BJ (cell line): Measurements from ENCODE around the gene AVP. TPM values are rescaled to one million over a fixed set of nuclear protein-coding genes. Genes with fewer than 3 reads are reported as not detected.
A peak's percentile ranks its signal among the peaks of the same experiment; 100 is the strongest.

Experiments
- CTCF ChIA-PET: fragments of 350-600 bp; formaldehyde crosslinking; extraction: SDS; loops from one replicate; lab custom pipeline; 2021; ENCODE audit warnings: antibody characterized with exemption, inconsistent platforms; lab: Yijun Ruan, JAX
- POLR2A ChIA-PET: fragments of 300-600 bp; sonication (Branson Sonifier 250); formaldehyde crosslinking; extraction: SDS; loops from one replicate; lab custom pipeline; 2021; ENCODE audit warnings: antibody characterized with exemption; lab: Charles Lee
- DNase-seq: peaks from one replicate; pipeline ENCODE4 v3.0.0-alpha.2; 2011; ENCODE audit warnings: low read depth
- H3K27me3 ChIP-seq: 2 replicates; pipeline ENCODE4 v1.6.0; 2011; ENCODE audit warnings: low read length; ENCODE audit not compliant: control insufficient read depth, insufficient read depth
- H3K36me3 ChIP-seq: 2 replicates; pipeline ENCODE4 v1.5.1; 2011; ENCODE audit warnings: low read length; ENCODE audit not compliant: control insufficient read depth, insufficient read depth
- H3K4me3 ChIP-seq: 2 replicates; pipeline ENCODE4 v1.5.1; 2011; ENCODE audit warnings: low read depth, mild to moderate bottlenecking, control low read depth, low read length
- polyA minus RNA-seq: library from RNA; depleted of rRNA, polyadenylated mRNA; stranded (reverse); fragments of >200 nt; gene quantifications from 2 replicates; pipeline ENCODE4 v1.2.3, GENCODE V29; 2011; rRNA and poly(A)+ RNA removed
- polyA plus RNA-seq: library from polyadenylated mRNA; depleted of rRNA; stranded (reverse); fragments of >200 nt; gene quantifications from 2 replicates; pipeline ENCODE4 v1.2.3, GENCODE V29; 2011; rRNA removed
- TF ChIP-seq, protein P1 (sequence below): IDR thresholded peaks from 2 replicates; pipeline ENCODE4 v1.5.1; 2011; ENCODE audit warnings: low read depth, mild to moderate bottlenecking, control low read depth, inconsistent platforms, low read length, moderate library complexity; ENCODE audit not compliant: insufficient read depth

The AVP gene, protein sequence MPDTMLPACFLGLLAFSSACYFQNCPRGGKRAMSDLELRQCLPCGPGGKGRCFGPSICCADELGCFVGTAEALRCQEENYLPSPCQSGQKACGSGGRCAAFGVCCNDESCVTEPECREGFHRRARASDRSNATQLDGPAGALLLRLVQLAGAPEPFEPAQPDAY
- not detected in 2 replicates for polyA plus RNA-seq
- polyA minus RNA-seq, result not detected in 2 replicates

DNA sequence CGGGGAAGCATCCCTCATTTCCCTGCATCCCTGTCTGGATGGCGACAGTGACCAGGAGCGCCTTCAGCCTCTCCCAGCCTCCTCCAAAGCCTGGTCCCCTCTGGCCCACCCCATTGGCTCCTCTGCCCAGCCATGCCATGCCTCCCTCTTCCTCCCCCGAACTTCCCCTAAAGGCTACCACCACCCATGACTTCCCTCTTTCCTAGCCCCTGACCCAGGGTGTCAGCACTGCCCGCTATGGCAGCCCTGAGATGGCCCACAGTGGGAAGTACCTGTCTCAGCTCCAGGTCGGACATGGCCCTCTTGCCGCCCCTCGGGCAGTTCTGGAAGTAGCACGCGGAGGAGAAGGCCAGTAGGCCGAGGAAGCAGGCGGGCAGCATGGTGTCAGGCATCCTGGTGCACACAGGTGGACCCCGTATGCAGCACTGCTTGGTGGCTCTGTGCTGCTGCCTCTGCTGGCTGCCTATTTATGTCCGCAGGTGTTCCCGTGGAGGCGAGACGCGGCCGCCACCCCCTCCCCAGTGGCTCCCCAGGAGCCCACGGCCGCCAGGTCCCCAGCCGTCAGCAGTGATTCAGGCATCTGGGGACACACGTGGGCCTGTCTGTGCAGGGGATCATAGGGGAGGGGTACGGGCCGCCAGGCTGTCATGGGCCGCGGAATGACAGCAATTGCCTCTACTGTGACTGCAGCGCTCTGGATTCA is at the start of gene AVP:
AVP (minus strand) TSS at position 442 of the 703 bp plus-strand sequence; CDS start at position 392, 50 bp downstream.
- no peaks in the 10 kb centered on the region for H3K36me3 ChIP-seq
- DNase-seq, result no peak
- ChIA-PET CTCF (no interaction called here), POLR2A (no interaction called here)
- TF ChIP-seq, protein P1, sequence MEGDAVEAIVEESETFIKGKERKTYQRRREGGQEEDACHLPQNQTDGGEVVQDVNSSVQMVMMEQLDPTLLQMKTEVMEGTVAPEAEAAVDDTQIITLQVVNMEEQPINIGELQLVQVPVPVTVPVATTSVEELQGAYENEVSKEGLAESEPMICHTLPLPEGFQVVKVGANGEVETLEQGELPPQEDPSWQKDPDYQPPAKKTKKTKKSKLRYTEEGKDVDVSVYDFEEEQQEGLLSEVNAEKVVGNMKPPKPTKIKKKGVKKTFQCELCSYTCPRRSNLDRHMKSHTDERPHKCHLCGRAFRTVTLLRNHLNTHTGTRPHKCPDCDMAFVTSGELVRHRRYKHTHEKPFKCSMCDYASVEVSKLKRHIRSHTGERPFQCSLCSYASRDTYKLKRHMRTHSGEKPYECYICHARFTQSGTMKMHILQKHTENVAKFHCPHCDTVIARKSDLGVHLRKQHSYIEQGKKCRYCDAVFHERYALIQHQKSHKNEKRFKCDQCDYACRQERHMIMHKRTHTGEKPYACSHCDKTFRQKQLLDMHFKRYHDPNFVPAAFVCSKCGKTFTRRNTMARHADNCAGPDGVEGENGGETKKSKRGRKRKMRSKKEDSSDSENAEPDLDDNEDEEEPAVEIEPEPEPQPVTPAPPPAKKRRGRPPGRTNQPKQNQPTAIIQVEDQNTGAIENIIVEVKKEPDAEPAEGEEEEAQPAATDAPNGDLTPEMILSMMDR, result no peak
- no peak within 1 kb of the TSS for H3K4me3 ChIP-seq
- peaks cover 26% of the 10 kb centered on the region for H3K27me3 ChIP-seq

DNA sequence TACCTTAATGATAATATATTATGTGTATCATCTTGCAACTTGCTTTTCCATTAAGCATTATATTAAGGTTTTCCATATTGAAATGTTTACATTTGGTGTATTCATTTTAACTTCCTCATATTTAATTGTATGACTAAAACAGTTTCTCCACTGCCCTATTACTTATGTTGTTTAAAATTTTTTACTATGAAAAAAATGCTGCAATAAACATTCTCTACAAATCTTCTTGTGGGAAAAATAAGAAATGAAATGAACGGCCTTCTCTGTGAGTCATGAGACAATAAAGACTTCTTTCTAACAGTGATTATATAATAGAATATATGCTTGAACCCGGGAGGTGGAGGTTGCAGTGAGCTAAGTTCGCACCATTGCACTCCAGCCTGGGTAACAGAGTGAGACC is 49.6 kb upstream of the AVP start:
- ChIA-PET CTCF (no interaction called here), POLR2A (no interaction called here)
- TF ChIP-seq, protein P1, result no peak
- Histone ChIP-seq H3K36me3 (no peaks in the 10 kb centered on the region), H3K4me3 (no peak overlapping the region), H3K27me3 (no peaks in the 10 kb centered on the region)
- DNase-seq, result peak; percentile 11

DNA sequence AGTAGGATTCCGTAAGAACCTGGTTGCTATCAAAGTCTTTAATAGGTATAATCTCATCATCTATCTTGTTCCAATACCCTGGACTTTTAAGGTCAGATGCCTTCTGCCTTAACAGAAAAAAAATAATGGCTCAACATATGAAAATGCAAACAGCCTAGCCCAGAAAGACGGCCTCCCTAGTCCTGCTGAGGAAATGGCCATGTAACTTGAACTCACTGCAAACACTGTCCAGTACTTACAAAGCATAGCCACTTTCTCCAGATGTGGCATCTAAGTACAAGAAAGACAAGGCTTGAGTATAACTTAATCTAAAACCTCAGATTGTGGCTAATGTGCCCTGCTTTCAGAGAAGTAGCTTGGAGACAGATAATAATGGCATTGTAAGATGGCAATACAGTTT is 48.6 kb upstream of the AVP start:
- CTCF ChIA-PET, result interaction anchor here (0.6 kb wide), 1 partner anchor 60 kb away, joined by 3 read pairs; no protein-coding TSS in a partner anchor
- TF ChIP-seq, protein P1, result no peak
- DNase-seq, result no peak
- no peaks in the 10 kb centered on the region for H3K36me3 ChIP-seq
- POLR2A ChIA-PET, result no interaction called here
- no peak overlapping the region for H3K4me3 ChIP-seq
- H3K27me3 ChIP-seq, result no peaks in the 10 kb centered on the region

DNA sequence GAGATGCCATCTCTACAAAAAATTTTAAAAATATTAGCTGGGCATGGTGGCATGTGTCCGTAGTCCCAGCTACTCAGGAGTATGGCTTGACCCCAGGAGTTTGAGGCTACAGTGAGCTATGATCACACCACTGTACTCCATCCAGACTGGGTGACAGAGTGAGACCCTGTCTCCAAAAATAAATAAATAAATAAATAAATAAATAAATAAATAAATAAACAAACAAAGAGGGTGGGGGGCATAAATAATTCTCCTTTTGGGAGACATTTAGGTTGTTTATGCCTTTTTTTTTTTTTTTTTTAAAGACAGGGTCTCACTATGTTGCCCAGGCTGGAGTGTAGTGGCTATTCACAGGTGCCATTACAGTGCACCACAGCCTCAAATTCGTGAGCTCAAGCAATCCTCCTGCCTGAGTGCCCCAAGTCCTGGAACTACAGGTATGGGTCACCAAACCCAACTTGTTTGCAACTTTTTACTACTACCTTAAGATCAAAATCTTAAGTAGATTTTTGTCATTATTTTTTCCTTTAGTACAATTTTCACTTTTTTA is 45.6 kb upstream of the AVP start:
- H3K27me3 ChIP-seq, result no peaks in the 10 kb centered on the region
- H3K4me3 ChIP-seq, result no peak overlapping the region
- ChIA-PET POLR2A (no interaction called here), CTCF (interaction anchor here (3.5 kb wide), 1 partner anchor 11 kb away, joined by 22 read pairs; no protein-coding TSS in a partner anchor)
- TF ChIP-seq, protein P1, result no peak
- no peaks in the 10 kb centered on the region for H3K36me3 ChIP-seq
- no peak for DNase-seq

DNA sequence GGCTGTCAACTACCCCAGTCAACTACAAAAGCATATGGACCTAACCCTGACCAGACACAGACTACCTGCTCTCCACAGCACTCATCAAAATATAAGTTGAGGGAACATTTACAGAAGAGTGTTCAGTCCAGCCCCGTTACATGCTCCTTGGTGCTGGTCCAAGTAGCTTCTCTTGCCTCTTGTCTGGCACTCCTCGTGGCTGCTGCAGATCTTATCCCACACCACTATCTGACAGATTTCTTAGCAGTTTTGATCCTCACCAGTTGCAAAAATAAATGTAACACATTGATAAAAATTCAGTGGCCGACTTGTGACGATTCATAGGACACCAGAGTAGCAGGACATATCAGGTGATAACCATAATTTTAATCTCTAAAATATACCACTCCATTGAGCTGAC is 44.6 kb upstream of the AVP start:
- POLR2A ChIA-PET, result no interaction called here
- no peak overlapping the region for H3K4me3 ChIP-seq
- TF ChIP-seq, protein P1, result no peak

More for the DNA sequence above, 44.6 kb upstream of the AVP start:
- H3K27me3 ChIP-seq, result no peaks in the 10 kb centered on the region
- DNase-seq, result no peak
- H3K36me3 ChIP-seq, result no peaks in the 10 kb centered on the region; the same call in 1 of the 2 replicates
- CTCF ChIA-PET, result interaction anchor here (1.0 to 3.5 kb wide), 2 partner anchors 10 to 14 kb away, joined by 3 to 22 read pairs; no protein-coding TSS in a partner anchor
